Lung (tissue), 12 donors: ENCODE data around the gene PAK4. TPM values are rescaled to one million over a fixed set of nuclear protein-coding genes. Genes with fewer than 3 reads are reported as not detected.

ENCODE experiments used
- ATAC-seq: fragments of 200-7000 bp; cut with Tn5 transposase; one replicate; pipeline ENCODE4 v1.9.1; 2020; ENCODE audit warnings: moderate number of reproducible peaks; ENCODE audit not compliant: insufficient read depth, low FRiP score
- DNase-seq, 3 donors: peaks; one replicate each; pipeline ENCODE4 v3.0.0-alpha.2; 2013 to 2017
- H3K27ac ChIP-seq, 2 donors: one replicate each; pipeline ENCODE4 v1.5.1; 2013; ENCODE audit warnings: mild to moderate bottlenecking in 2 of 2, moderate library complexity in 2 of 2, control low read depth in 1 of 2, inconsistent platforms in 1 of 2, low read depth in 1 of 2, low read length in 1 of 2
- H3K27me3 ChIP-seq, 3 donors: one replicate each; pipeline ENCODE4 v1.5.1; 2013; ENCODE audit warnings: low read length in 2 of 3; ENCODE audit not compliant: control insufficient read depth in 3 of 3, insufficient read depth in 3 of 3
- H3K36me3 ChIP-seq, 4 donors: one replicate each; pipeline ENCODE4 v1.5.1; 2013; ENCODE audit warnings: low read length in 4 of 4, mild to moderate bottlenecking in 1 of 4, moderate library complexity in 1 of 4; ENCODE audit not compliant: control insufficient read depth in 4 of 4, insufficient read depth in 4 of 4
- H3K4me1 ChIP-seq, 5 donors: one replicate each; pipeline ENCODE4 v1.5.1; 2013; ENCODE audit warnings: low read length in 5 of 5, mild to moderate bottlenecking in 2 of 5, moderate library complexity in 1 of 5; ENCODE audit not compliant: control insufficient read depth in 5 of 5, insufficient read depth in 5 of 5
- H3K4me3 ChIP-seq: one replicate; pipeline ENCODE4 v1.5.1; 2013; ENCODE audit warnings: mild to moderate bottlenecking, control low read depth, moderate library complexity
- H3K9ac ChIP-seq, 2 donors: one replicate each; pipeline ENCODE4 v1.5.1; 2013; ENCODE audit warnings: low read length in 2 of 2, control low read depth in 1 of 2; ENCODE audit not compliant: insufficient read depth in 1 of 2
- H3K9me3 ChIP-seq, 4 donors: one replicate each; pipeline ENCODE4 v1.5.1; 2013; ENCODE audit warnings: low read length in 3 of 4, mild to moderate bottlenecking in 1 of 4, moderate library complexity in 1 of 4; ENCODE audit not compliant: control insufficient read depth in 4 of 4, insufficient read depth in 3 of 4
- CTCF ChIP-seq: IDR thresholded peaks from 2 replicates; pipeline ENCODE4 v1.5.1; 2012; ENCODE audit warnings: mild to moderate bottlenecking; ENCODE audit errors: control extremely low read depth, extremely low read depth
- WGBS, 2 donors: extraction: QIAGEN DNeasy Blood & Tissue Kit; methylation state at CpG; one replicate each; pipeline ENCODE4 v1.1.7; 2013; 5-methylcytosine and 5-hydroxymethylcytosine counted together
- polyA plus RNA-seq, 2 donors: library from polyadenylated mRNA; stranded (reverse); fragments of 200-250 nt; gene quantifications; one replicate each; pipeline ENCODE4 v1.2.1, GENCODE V29; 2013
- total RNA-seq, 2 donors: library from RNA; depleted of rRNA in 1 of 2; stranded (reverse); fragments of >200 nt in 1 of 2; gene quantifications; one replicate each; pipeline ENCODE4 v1.2.1, GENCODE V29; 2014 to 2021
- donor health status: control.
- donor health status: control.
- donor health status: Bipolar disorder and iron deficiency.
- donor health status: healthy.
- donor health status: DM: yes; HTN: yes; CAD: no.

PAK4 gene
- total and polyA plus RNA-seq, 4 donors = 23.2 to 60.8 (median 36.7) TPM

GRCh38 chr19:39166571-39167391, 41.2 kb downstream of the PAK4 start:
- Histone ChIP-seq H3K9me3 (no peaks in the 10 kb centered on the region), H3K27me3 (no peaks in the 10 kb centered on the region), H3K36me3 (peaks cover 0 to 22% (median 4%) of the 10 kb centered on the region in 4 donors), H3K4me1 (peaks cover 2 to 37% (median 19%) of the 10 kb centered on the region in 5 donors), H3K9ac (peak overlapping the region in 1 of 2 donors; percentile 2), H3K4me3 (peak overlapping the region; percentile 11), H3K27ac (peak overlapping the region in 1 of 2 donors; percentile 82)
- no peak for TF ChIP-seq CTCF
- ATAC-seq (peak; percentile 70), DNase-seq (peak; percentile 88 to 90 (median 90))
- WGBS, 2 donors = 43 to 66% methylated on average over 23 to 24 of the region's 24 CpGs

DNA sequence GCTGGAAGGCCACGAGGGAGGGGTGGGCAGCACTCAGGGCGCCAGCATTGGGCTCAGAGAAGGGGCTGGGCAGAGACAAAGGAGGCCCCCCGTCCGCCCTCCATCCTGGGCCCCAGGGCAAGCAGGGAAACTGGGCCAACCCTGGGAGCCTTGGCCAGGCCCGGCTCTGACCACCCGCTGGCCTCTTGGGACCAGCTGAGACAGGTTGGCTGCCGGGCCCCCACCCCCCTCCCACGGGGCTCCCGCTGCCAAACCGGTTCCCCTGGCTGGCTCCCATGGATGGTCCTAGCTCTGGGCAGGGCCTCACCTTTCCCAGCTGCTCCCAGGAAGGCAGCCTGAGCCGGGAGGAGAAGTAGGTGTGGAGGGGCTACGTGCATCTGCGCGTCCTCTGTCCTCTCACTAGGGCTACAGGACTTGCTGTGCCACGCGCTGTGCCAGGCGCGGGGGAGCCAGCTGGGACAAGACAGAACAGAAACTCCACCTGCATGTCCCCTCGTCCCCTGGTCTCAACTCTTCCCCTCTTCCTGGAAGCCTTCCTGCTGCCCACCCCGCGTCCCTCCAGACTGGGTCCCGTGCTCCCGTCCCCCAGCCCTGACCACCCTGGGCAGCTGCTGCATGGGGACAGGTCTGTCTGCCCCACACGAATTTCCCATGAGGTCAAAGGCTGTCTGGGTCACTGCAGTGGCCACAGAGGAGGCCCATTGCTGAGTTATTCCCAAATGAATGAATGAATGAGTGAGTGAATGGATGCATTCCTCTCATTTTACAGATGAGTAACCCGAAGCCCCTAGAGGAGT, 42.1 kb downstream of the PAK4 start:
- peak overlapping the region in 1 of 2 donors; percentile 82 for H3K27ac ChIP-seq
- no peak overlapping the region for H3K4me3 ChIP-seq
- TF ChIP-seq CTCF = no peak
- DNase-seq (peak; percentile 53 to 79 (median 77)), ATAC-seq (peak; percentile 55)
- 51 to 80% methylated on average over 21 to 25 of the region's 25 CpGs for WGBS, 2 donors
- no peaks in the 10 kb centered on the region for H3K27me3 ChIP-seq
- H3K9ac ChIP-seq = peak overlapping the region in 1 of 2 donors; percentile 2
- peaks cover 0 to 26% (median 4%) of the 10 kb centered on the region in 4 donors for H3K36me3 ChIP-seq
- H3K9me3 ChIP-seq = no peaks in the 10 kb centered on the region
- H3K4me1 ChIP-seq = peaks cover 2 to 36% (median 19%) of the 10 kb centered on the region in 5 donors

GRCh38 chr19:39168258-39169142, 42.9 kb downstream of the PAK4 start:
- Histone ChIP-seq H3K4me1 (peaks cover 2 to 33% (median 16%) of the 10 kb centered on the region in 5 donors), H3K9me3 (no peaks in the 10 kb centered on the region), H3K9ac (no peak overlapping the region), H3K36me3 (peaks cover 0 to 32% (median 4%) of the 10 kb centered on the region in 4 donors), H3K27me3 (no peaks in the 10 kb centered on the region), H3K27ac (peak overlapping the region in 1 of 2 donors; percentile 82), H3K4me3 (no peak overlapping the region)
- no peak for DNase-seq
- ATAC-seq = no peak
- WGBS, 2 donors = 80% methylated on average over 23 of the region's 23 CpGs
- TF ChIP-seq CTCF = no peak
